ENCODE results near the gene RELCH.

DNA sequence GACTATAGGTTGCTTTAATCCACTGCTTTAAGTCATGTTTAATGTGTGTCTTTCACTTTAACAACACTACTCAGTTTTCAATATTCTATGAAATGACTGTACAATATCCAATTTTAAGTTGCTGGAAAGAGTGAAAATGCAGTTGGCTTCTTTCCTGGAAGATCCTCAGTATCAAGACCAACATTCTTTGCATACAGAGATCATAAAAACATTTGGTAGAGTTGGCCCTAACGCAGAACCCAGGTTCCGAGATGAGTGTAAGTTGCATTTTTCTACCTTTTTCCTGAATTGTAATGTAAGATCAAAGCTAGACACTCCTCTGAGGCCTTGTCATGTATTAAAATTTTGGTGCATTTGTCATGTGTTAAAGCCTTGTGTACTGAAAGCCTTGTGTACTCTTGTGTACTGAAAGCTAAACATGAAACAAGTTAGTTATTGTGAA, 95.2 kb downstream of the RELCH start:
- TF ChIP-seq RAD21 (IDR thresholded peaks at IDR 0.05; ENCODE audit: insufficient read depth, low read depth, low read length) (no peak), POLR2AphosphoS5 (IDR thresholded peaks at IDR 0.05; ENCODE audit: low read length) (no peak), TAF1 (IDR thresholded peaks at IDR 0.05; ENCODE audit: borderline replicate concordance, low read depth, low read length) (no peak), CEBPZ (IDR thresholded peaks at IDR 0.05; ENCODE audit: low read depth, low read length) (no peak), SP1 (IDR thresholded peaks at IDR 0.05; ENCODE audit: low read depth, low read length) (no peak), ZNF274 (IDR thresholded peaks at IDR 0.05; ENCODE audit: insufficient read depth, insufficient read length) (no peak), ZNF217 (IDR thresholded peaks at IDR 0.05) (no peak), CTCF (IDR thresholded peaks at IDR 0.05 in 2 of 3, conservative IDR thresholded peaks at IDR 0.05 in 1 of 3; ENCODE audit: control insufficient read depth in 2 of 3, extremely low read depth in 1 of 3, insufficient read depth in 1 of 3, low read depth in 3 of 3, low read length in 3 of 3) (no peak), HDAC2 (IDR thresholded peaks at IDR 0.05) (no peak), BCL3 (IDR thresholded peaks at IDR 0.05; ENCODE audit: borderline replicate concordance, insufficient read depth, low read depth, low read length, poor library complexity, severe bottlenecking) (no peak), TCF7 (IDR thresholded peaks at IDR 0.05; ENCODE audit: borderline replicate concordance) (no peak), JUND (IDR thresholded peaks at IDR 0.05; ENCODE audit: low read depth, low read length) (no peak), USF2 (IDR thresholded peaks at IDR 0.05; ENCODE audit: borderline replicate concordance, low read depth, low read length) (no peak)
